IPS-18a (cell line): ENCODE data around the gene RRM1.
"Not testable (repeated sequence)": the region's sequence is repeated elsewhere in the genome, so short reads cannot be mapped to it uniquely, and the experiment has no call there.

Experiments used
- H3K27ac ChIP-seq: one replicate; pipeline ENCODE4 v1.5.1; 2013; ENCODE audit warnings: low read length
- H3K27me3 ChIP-seq: one replicate; pipeline ENCODE4 v1.6.1; 2013; ENCODE audit warnings: mild to moderate bottlenecking, low read length; ENCODE audit not compliant: control insufficient read depth, insufficient read depth
- H3K36me3 ChIP-seq: one replicate; pipeline ENCODE4 v1.6.1; 2013; ENCODE audit warnings: low read depth, low read length; ENCODE audit not compliant: control insufficient read depth
- H3K4me1 ChIP-seq: one replicate; pipeline ENCODE4 v1.6.1; 2013; ENCODE audit warnings: low read depth, low read length; ENCODE audit not compliant: control insufficient read depth
- H3K4me3 ChIP-seq: one replicate; pipeline ENCODE4 v1.5.1; 2013; ENCODE audit warnings: low read length
- H3K9ac ChIP-seq: one replicate; pipeline ENCODE4 v1.6.1; 2013; ENCODE audit warnings: mild to moderate bottlenecking, low read length, moderate library complexity
- H3K9me3 ChIP-seq: one replicate; pipeline ENCODE4 v1.6.1; 2013; ENCODE audit warnings: low read depth, low read length; ENCODE audit not compliant: control insufficient read depth

Gene RRM1

GRCh38 chr11:4103269-4103668, 8.7 kb downstream of the RRM1 start:
- Histone ChIP-seq H3K9ac (no peak overlapping the region), H3K36me3 (peaks cover 51% of the 10 kb centered on the region), H3K27ac (no peak overlapping the region)

DNA sequence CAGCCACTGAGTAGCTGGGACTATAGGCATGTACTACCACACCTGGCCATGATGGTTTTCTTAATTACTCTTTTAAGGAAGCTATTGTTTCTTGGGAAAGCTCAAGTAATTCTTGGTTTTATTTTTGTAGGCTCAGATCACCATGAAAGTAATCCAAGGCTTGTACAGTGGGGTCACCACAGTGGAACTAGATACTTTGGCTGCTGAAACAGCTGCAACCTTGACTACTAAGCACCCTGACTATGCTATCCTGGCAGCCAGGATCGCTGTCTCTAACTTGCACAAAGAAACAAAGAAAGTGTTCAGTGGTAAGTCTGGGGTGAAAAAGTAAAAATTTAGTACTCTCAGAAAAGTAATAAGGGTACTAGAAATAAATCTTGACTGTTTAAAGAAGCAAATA, 11.3 kb downstream of the RRM1 start:
- Histone ChIP-seq H3K4me1 (no peaks in the 10 kb centered on the region), H3K36me3 (peaks cover 62% of the 10 kb centered on the region), H3K9me3 (no peaks in the 10 kb centered on the region), H3K4me3 (no peak overlapping the region), H3K9ac (no peak overlapping the region), H3K27ac (no peak overlapping the region), H3K27me3 (no peaks in the 10 kb centered on the region)

More at GRCh38 chr11:4103269-4103668, 8.7 kb downstream of the RRM1 start:
- H3K27me3 ChIP-seq, result no peaks in the 10 kb centered on the region
- no peaks in the 10 kb centered on the region for H3K4me1 ChIP-seq
- H3K4me3 ChIP-seq, result no peak overlapping the region
- H3K9me3 ChIP-seq, result no peaks in the 10 kb centered on the region

GRCh38 chr11:4111834-4112233, 17.2 kb downstream of the RRM1 start:
- Histone ChIP-seq H3K9me3 (no peaks in the 10 kb centered on the region), H3K27ac (no peak overlapping the region), H3K36me3 (peaks cover 65% of the 10 kb centered on the region), H3K4me1 (no peaks in the 10 kb centered on the region), H3K4me3 (no peak overlapping the region), H3K27me3 (no peaks in the 10 kb centered on the region), H3K9ac (no peak overlapping the region)

DNA sequence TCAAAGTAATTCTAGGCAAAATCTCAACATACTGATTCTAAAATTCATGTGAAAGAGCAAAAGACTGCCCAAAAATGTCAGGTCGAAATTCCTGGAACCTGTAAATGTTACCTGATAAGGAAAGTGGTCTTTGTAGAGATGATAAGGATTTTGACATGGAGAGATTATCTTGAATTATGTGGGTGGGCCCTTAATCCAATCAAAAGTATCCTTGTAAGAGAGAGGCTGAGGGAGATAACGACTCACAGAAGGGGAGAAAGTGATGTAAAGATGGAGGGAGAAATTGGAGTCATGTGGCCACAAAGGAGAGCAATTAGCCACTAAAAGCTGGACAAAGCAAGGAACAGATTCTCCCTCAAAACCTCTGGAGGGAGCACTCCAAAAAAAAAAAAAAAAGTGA, 20.5 kb downstream of the RRM1 start:
- Histone ChIP-seq H3K36me3 (peaks cover 63% of the 10 kb centered on the region), H3K4me1 (no peaks in the 10 kb centered on the region), H3K4me3 (no peak overlapping the region), H3K27ac (no peak overlapping the region), H3K9ac (no peak overlapping the region), H3K27me3 (no peaks in the 10 kb centered on the region), H3K9me3 (no peaks in the 10 kb centered on the region)

DNA sequence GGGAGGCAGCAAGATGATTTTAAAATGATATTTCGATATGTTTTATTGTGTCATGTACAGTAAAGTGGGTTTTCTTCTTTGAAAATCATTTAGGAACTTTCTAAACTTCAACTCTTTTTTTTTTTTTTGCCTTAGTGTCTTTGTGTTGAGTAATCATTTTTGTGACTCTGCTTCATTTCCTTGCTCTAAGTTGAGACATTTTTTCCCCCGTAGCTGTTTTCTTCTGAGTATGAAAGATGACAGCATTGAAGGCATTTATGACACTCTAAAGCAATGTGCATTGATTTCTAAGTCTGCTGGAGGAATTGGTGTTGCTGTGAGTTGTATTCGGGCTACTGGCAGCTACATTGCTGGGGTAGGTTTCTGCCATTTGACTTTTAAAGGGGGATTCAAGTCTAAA, 23.5 kb downstream of the RRM1 start:
- no peaks in the 10 kb centered on the region for H3K27me3 ChIP-seq
- H3K36me3 ChIP-seq, result peaks cover 61% of the 10 kb centered on the region
- no peaks in the 10 kb centered on the region for H3K9me3 ChIP-seq
- no peaks in the 10 kb centered on the region for H3K4me1 ChIP-seq
- no peak overlapping the region for H3K4me3 ChIP-seq
- H3K27ac ChIP-seq, result no peak overlapping the region
- H3K9ac ChIP-seq, result no peak overlapping the region

- H3K4me1 ChIP-seq, result no peaks in the 10 kb centered on the region
- H3K36me3 ChIP-seq, result peaks cover 76% of the 10 kb centered on the region
- no peaks in the 10 kb centered on the region for H3K9me3 ChIP-seq
These were observed 28.6 kb downstream of the RRM1 start for GRCh38 chr11:4123218-4123617.

GRCh38 chr11:4125141-4125540, 30.5 kb downstream of the RRM1 start:
- Histone ChIP-seq H3K9me3 (no peaks in the 10 kb centered on the region), H3K4me3 (no peak overlapping the region), H3K27ac (no peak overlapping the region), H3K4me1 (no peaks in the 10 kb centered on the region), H3K9ac (no peak overlapping the region), H3K27me3 (no peaks in the 10 kb centered on the region), H3K36me3 (peaks cover 83% of the 10 kb centered on the region)

More at GRCh38 chr11:4123218-4123617, 28.6 kb downstream of the RRM1 start:
- no peak overlapping the region for H3K27ac ChIP-seq
- H3K4me3 ChIP-seq, result no peak overlapping the region
- no peak overlapping the region for H3K9ac ChIP-seq
- H3K27me3 ChIP-seq, result no peaks in the 10 kb centered on the region

- Histone ChIP-seq H3K36me3 (peaks cover 82% of the 10 kb centered on the region), H3K9me3 (no peaks in the 10 kb centered on the region), H3K27me3 (no peaks in the 10 kb centered on the region), H3K4me1 (no peaks in the 10 kb centered on the region), H3K9ac (no peak overlapping the region), H3K27ac (no peak overlapping the region), H3K4me3 (no peak overlapping the region)
These were observed 32.8 kb downstream of the RRM1 start for GRCh38 chr11:4127357-4127756.

DNA sequence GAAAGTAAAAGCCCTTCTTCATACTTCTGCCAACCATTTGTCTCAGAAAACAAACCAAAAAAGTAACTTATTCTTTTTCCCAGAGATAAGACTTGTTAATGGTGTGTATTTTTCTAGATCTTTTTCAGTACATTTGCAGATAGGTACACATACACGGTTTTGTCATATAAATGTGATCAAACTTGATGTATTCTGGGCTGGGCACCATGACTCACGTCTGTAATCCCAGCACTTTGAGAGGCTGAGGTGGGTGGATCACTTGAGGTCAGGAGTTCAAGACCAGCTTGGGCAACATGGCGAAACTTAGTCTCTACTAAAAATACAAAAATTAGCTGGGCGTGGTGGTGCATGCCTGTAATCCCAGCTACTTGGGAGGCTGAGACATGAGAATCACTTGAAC, 35.6 kb downstream of the RRM1 start:
- not testable (repeated sequence) for H3K27ac ChIP-seq, H3K4me1 ChIP-seq, H3K4me3 ChIP-seq, H3K9me3 ChIP-seq, H3K9ac ChIP-seq, H3K27me3 ChIP-seq
- H3K36me3 ChIP-seq, result peaks cover 82% of the 10 kb centered on the region

DNA sequence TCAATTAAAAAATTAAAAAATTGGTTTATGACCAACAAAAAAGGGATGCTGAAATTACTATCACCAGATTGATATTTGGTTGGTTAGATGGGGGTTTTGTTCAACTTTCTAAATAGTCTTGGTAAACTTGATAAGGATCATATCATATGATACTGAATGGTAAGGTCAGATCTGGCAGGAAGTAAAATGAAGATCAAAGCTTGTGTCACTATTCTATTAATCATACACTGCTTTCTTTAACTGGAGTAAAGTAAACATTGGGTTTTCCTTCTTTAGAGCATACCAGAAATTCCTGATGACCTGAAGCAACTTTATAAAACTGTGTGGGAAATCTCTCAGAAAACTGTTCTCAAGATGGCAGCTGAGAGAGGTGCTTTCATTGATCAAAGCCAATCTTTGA, 40.2 kb downstream of the RRM1 start:
- Histone ChIP-seq H3K9me3 (no peaks in the 10 kb centered on the region), H3K4me3 (no peak overlapping the region), H3K4me1 (no peaks in the 10 kb centered on the region), H3K9ac (no peak overlapping the region), H3K27ac (no peak overlapping the region), H3K36me3 (peaks cover 61% of the 10 kb centered on the region), H3K27me3 (no peaks in the 10 kb centered on the region)

DNA sequence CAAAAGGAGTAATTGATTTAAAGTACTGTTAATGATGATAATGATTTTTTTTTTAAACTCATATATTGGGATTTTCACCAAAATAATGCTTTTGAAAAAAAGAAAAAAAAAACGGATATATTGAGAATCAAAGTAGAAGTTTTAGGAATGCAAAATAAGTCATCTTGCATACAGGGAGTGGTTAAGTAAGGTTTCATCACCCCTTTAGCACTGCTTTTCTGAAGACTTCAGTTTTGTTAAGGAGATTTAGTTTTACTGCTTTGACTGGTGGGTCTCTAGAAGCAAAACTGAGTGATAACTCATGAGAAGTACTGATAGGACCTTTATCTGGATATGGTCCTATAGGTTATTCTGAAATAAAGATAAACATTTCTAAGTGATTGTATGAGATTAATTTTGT, 43.9 kb downstream of the RRM1 start:
- Histone ChIP-seq H3K4me3 (no peak overlapping the region), H3K9ac (no peak overlapping the region)

DNA sequence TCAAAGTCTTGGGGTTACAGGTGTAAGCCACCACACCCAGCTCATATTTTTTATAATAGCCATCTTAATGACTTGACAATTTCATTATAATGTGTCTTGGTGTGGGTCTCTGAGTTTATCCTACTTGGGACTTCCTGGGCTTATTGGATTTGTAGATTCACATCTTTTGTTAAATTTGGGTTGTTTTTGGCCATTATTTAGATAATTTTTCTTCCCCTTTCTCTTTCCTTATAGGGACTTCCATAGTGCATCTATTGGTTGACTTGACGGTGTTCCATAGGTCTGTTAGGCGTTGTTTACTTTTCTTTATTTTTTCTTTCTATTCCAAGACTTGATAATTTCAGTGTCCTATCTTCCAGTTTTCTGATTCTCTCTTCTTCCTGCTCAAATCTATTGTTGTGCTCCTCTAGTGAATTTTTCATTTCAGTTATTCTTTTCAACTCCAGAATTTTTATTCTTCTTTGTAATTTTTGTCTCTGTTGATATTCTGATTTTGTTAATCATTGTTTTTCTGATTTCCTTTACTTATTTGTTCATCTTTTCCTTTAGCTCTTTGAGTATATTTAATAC, 45.6 kb downstream of the RRM1 start:
- H3K27me3 ChIP-seq, result no peaks in the 10 kb centered on the region
- H3K27ac ChIP-seq, result no peak overlapping the region
- no peaks in the 10 kb centered on the region for H3K4me1 ChIP-seq
- peaks cover 22% of the 10 kb centered on the region for H3K36me3 ChIP-seq
- H3K4me3 ChIP-seq, result no peak overlapping the region
- no peak overlapping the region for H3K9ac ChIP-seq
- no peaks in the 10 kb centered on the region for H3K9me3 ChIP-seq

More for the DNA sequence above, 43.9 kb downstream of the RRM1 start:
- no peaks in the 10 kb centered on the region for H3K4me1 ChIP-seq
- H3K36me3 ChIP-seq, result peaks cover 38% of the 10 kb centered on the region
- H3K27me3 ChIP-seq, result no peaks in the 10 kb centered on the region
- H3K9me3 ChIP-seq, result no peaks in the 10 kb centered on the region
- no peak overlapping the region for H3K27ac ChIP-seq
